RWPE2 (cell line): ENCODE measurements around the gene SAP30BP.
A peak's percentile ranks its signal among the peaks of the same experiment; 100 is the strongest.

Experiments
- ATAC-seq: fragments of 200-7000 bp; cut with Tn5 transposase; 3 replicates; pipeline ENCODE4 v1.9.1; 2021; ENCODE audit warnings: low read depth
- DNase-seq: peaks from one replicate; pipeline ENCODE4 v3.0.0-alpha.2; 2020; ENCODE audit warnings: low spot score
- H3K27ac ChIP-seq: fragments of 450-650 bp; 2 replicates; pipeline ENCODE4 v1.5.1; 2017; ENCODE audit warnings: mild to moderate bottlenecking; ENCODE audit not compliant: poor library complexity, severe bottlenecking
- H3K27me3 ChIP-seq: fragments of 250-450 bp; sonication (Bioruptor Pico); 2 replicates; pipeline ENCODE4 v1.5.1; 2021; ENCODE audit warnings: mild to moderate bottlenecking, moderate library complexity; ENCODE audit not compliant: insufficient read depth, poor library complexity, severe bottlenecking
- H3K36me3 ChIP-seq: fragments of 250-450 bp; sonication (Bioruptor Pico); 2 replicates; pipeline ENCODE4 v1.5.1; 2020; ENCODE audit warnings: low read depth, mild to moderate bottlenecking, moderate library complexity
- H3K4me1 ChIP-seq: fragments of 250-450 bp; sonication (Bioruptor Pico); 2 replicates; pipeline ENCODE4 v1.5.1; 2021; ENCODE audit warnings: mild to moderate bottlenecking, moderate library complexity; ENCODE audit not compliant: insufficient read depth, poor library complexity, severe bottlenecking
- H3K4me3 ChIP-seq: fragments of 250-450 bp; sonication (Bioruptor Pico); 2 replicates; pipeline ENCODE4 v1.5.1; 2021; ENCODE audit warnings: mild to moderate bottlenecking, moderate library complexity; ENCODE audit not compliant: severe bottlenecking
- H3K9me3 ChIP-seq: fragments of 250-450 bp; sonication (Bioruptor Pico); 2 replicates; pipeline ENCODE4 v1.5.1; 2021; ENCODE audit warnings: mild to moderate bottlenecking, moderate library complexity; ENCODE audit not compliant: severe bottlenecking
- CTCF ChIP-seq: fragments of 450-650 bp; IDR thresholded peaks from one replicate; pipeline ENCODE4 v1.5.1; 2017; ENCODE audit warnings: mild to moderate bottlenecking, moderate library complexity; ENCODE audit not compliant: poor library complexity, severe bottlenecking

Gene SAP30BP

GRCh38 chr17:75695141-75695829 is 28.1 kb downstream of the SAP30BP start:
- Histone ChIP-seq H3K4me1 (peaks cover 79% of the 10 kb centered on the region), H3K27me3 (no peaks in the 10 kb centered on the region), H3K36me3 (peaks cover 68% of the 10 kb centered on the region), H3K9me3 (no peaks in the 10 kb centered on the region), H3K27ac (peak overlapping the region; percentile 100), H3K4me3 (no peak overlapping the region)
- TF ChIP-seq CTCF: no peak
- DNase-seq (no peak), ATAC-seq (peak; percentile 37)

- no peak for DNase-seq
- Histone ChIP-seq H3K9me3 (no peaks in the 10 kb centered on the region), H3K27me3 (no peaks in the 10 kb centered on the region), H3K27ac (peak overlapping the region; percentile 100), H3K4me3 (no peak overlapping the region), H3K36me3 (peaks cover 65% of the 10 kb centered on the region), H3K4me1 (peaks cover 77% of the 10 kb centered on the region)
- TF ChIP-seq CTCF: no peak
- ATAC-seq: no peak; the same call in 2 of the 3 replicates
These were observed 28.7 kb downstream of the SAP30BP start for GRCh38 chr17:75695830-75696271.

GRCh38 chr17:75697651-75698291 is 30.6 kb downstream of the SAP30BP start:
- Histone ChIP-seq H3K4me3 (no peak overlapping the region), H3K36me3 (peaks cover 65% of the 10 kb centered on the region), H3K27me3 (no peaks in the 10 kb centered on the region), H3K4me1 (peaks cover 68% of the 10 kb centered on the region), H3K27ac (peak overlapping the region; percentile 100), H3K9me3 (no peaks in the 10 kb centered on the region)
- TF ChIP-seq CTCF: no peak
- ATAC-seq (no peak), DNase-seq (no peak)

- no peak for ATAC-seq
- peaks cover 71% of the 10 kb centered on the region for H3K36me3 ChIP-seq
- peaks cover 63% of the 10 kb centered on the region for H3K4me1 ChIP-seq
- H3K27ac ChIP-seq: peak overlapping the region; percentile 100
- H3K27me3 ChIP-seq: no peaks in the 10 kb centered on the region
- no peaks in the 10 kb centered on the region for H3K9me3 ChIP-seq
- no peak for DNase-seq
- no peak for TF ChIP-seq CTCF
- H3K4me3 ChIP-seq: no peak overlapping the region
These were observed 31.5 kb downstream of the SAP30BP start for GRCh38 chr17:75698659-75699058.

GRCh38 chr17:75701288-75701687 is 34.1 kb downstream of the SAP30BP start:
- ATAC-seq: no peak
- no peak for TF ChIP-seq CTCF
- Histone ChIP-seq H3K27ac (peak overlapping the region; percentile 100), H3K9me3 (no peaks in the 10 kb centered on the region), H3K4me1 (peaks cover 41% of the 10 kb centered on the region), H3K4me3 (no peak overlapping the region), H3K36me3 (peaks cover 73% of the 10 kb centered on the region), H3K27me3 (no peaks in the 10 kb centered on the region)
- no peak for DNase-seq
